ENCODE results near the gene PON3.

PON3 gene

DNA sequence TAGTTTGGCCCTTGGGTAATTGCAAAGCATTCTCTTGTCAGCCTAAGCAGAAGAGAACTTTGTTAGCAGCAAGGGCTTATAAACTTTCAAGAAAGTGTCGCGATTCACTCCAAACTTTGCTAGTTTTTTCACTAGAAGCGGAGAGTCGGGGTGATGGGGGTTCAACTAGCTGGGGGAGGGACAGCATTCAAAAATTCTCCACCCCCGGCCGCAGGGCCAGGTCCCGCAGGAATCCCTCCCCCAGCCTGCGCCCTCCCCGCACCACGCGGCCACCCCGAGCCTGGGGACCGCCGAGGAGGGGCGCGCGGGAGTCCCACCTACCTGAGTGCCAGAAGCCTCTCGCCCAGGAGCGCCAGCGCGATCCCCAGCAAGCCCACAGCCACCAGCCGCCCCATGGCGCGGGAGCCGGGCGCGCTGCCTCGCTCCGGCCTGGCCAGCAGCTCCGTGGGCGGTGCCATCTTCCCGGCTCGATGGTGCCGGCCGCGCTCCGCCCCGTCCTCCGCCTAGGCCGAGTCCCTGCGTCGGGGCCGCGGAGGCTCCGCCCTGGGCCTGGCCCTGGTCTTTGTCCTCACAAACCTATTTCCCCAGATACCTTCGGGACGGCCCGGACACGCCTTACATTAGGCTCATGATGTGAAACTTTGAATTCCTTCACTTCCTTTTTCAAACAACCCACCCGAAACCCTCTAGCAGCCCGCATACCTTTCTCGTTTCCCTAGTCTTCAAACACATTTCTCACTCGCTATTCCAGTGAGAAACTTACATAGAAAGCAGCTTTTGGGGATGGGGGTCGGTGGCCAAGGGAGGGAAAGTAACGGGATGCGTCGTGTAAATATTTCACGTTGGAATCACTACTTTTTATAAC is 38.6 kb upstream of the PON3 start, which contains the start of gene PON2:
Gene PON2, minus strand, starts transcription at position 472 of the 865 bp plus-strand sequence. Its CDS starts 77 bp downstream, at position 395.
- peak within 1 kb of the TSS; percentile 72 for H3K4me3 ChIP-seq (ENCODE audit: low read depth, low read length)
- peak within 1 kb of the TSS; percentile 83 for H3K27ac ChIP-seq (ENCODE audit: extremely low read depth, low read depth, low read length)
- H3K4me1 ChIP-seq (ENCODE audit: control insufficient read depth, insufficient read depth, low read length), result no peaks in the 10 kb centered on the region
- CTCF ChIA-PET, result interaction anchor here (0.5 to 1.6 kb wide), 5 partner anchors 42 to 702 kb away, joined by 3 to 4 read pairs (median 3); no protein-coding TSS in a partner anchor
- no peaks in the 10 kb centered on the region for H3K9me3 ChIP-seq (ENCODE audit: control insufficient read depth, insufficient read depth, low read depth, low read length)
- no peaks in the 10 kb centered on the region for H3K36me3 ChIP-seq (ENCODE audit: control insufficient read depth in 2 of 2, insufficient read depth in 1 of 2, low read length in 2 of 2)
- POLR2A ChIA-PET, result interaction anchor here (0.6 to 1.0 kb wide), 3 partner anchors 11 to 1715 kb away, joined by 3 read pairs; no protein-coding TSS in a partner anchor
- TF ChIP-seq KLF16 (tag by site-specific recombination; IDR thresholded peaks at IDR 0.05) (no peak), ZBTB21 (tag by site-specific recombination; IDR thresholded peaks at IDR 0.05) (no peak), RBAK (tag by site-specific recombination; IDR thresholded peaks at IDR 0.05) (no peak), SP2 (tag by site-specific recombination; IDR thresholded peaks at IDR 0.05) (peak; percentile 68), ZNF10 (tag by site-specific recombination; IDR thresholded peaks at IDR 0.05) (no peak), SP7 (tag by site-specific recombination; IDR thresholded peaks at IDR 0.05) (peak; percentile 21; the same call in 1 of the 2 replicates), ZNF837 (tag by site-specific recombination; IDR thresholded peaks at IDR 0.05) (no peak), ZNF19 (tag by site-specific recombination; IDR thresholded peaks at IDR 0.05; ENCODE audit: low read depth) (no peak), PRDM1 (tag by site-specific recombination; IDR thresholded peaks at IDR 0.05) (peak; percentile 57), ZSCAN16 (tag by site-specific recombination; IDR thresholded peaks at IDR 0.05) (0 out of 2 replicates have a peak, but pooled peaks have one; percentile 16), ZNF394 (tag by site-specific recombination; IDR thresholded peaks at IDR 0.05; ENCODE audit: borderline replicate concordance) (no peak), ZNF16 (tag by site-specific recombination; IDR thresholded peaks at IDR 0.05; ENCODE audit: low read depth) (no peak), ZNF311 (tag by site-specific recombination; IDR thresholded peaks at IDR 0.05; ENCODE audit: borderline replicate concordance) (no peak), ZNF510 (tag by site-specific recombination; IDR thresholded peaks at IDR 0.05; ENCODE audit: insufficient replicate concordance) (no peak), ZFHX2 (tag by site-specific recombination; conservative IDR thresholded peaks at IDR 0.05) (peak; percentile 88), ZBTB17 (tag by site-specific recombination; IDR thresholded peaks at IDR 0.05) (peak; percentile 68; the same call in 1 of the 2 replicates), ZNF138 (tag by site-specific recombination; IDR thresholded peaks at IDR 0.05; ENCODE audit: borderline replicate concordance) (no peak), ZNF114 (tag by site-specific recombination; IDR thresholded peaks at IDR 0.05) (no peak), HOXA7 (CRISPR knock-in tag; IDR thresholded peaks at IDR 0.05; ENCODE audit: borderline replicate concordance) (no peak), ZFP41 (tag by site-specific recombination; IDR thresholded peaks at IDR 0.05; ENCODE audit: borderline replicate concordance) (no peak), ZFP69B (tag by site-specific recombination; IDR thresholded peaks at IDR 0.05) (no peak), OSR2 (tag by site-specific recombination; IDR thresholded peaks at IDR 0.05) (no peak), ZSCAN30 (tag by site-specific recombination; IDR thresholded peaks at IDR 0.05) (peak; percentile 95), ZNF544 (tag by site-specific recombination; IDR thresholded peaks at IDR 0.05) (no peak), KLF10 (tag by site-specific recombination; IDR thresholded peaks at IDR 0.05) (0 out of 2 replicates have a peak, but pooled peaks have one; percentile 26), REPIN1 (tag by site-specific recombination; IDR thresholded peaks at IDR 0.05; ENCODE audit: low read depth) (no peak), ZNF202 (tag by site-specific recombination; IDR thresholded peaks at IDR 0.05; ENCODE audit: borderline replicate concordance) (no peak), ZNF350 (tag by site-specific recombination; IDR thresholded peaks at IDR 0.05) (no peak)
- TF ChIP-seq, protein P1, sequence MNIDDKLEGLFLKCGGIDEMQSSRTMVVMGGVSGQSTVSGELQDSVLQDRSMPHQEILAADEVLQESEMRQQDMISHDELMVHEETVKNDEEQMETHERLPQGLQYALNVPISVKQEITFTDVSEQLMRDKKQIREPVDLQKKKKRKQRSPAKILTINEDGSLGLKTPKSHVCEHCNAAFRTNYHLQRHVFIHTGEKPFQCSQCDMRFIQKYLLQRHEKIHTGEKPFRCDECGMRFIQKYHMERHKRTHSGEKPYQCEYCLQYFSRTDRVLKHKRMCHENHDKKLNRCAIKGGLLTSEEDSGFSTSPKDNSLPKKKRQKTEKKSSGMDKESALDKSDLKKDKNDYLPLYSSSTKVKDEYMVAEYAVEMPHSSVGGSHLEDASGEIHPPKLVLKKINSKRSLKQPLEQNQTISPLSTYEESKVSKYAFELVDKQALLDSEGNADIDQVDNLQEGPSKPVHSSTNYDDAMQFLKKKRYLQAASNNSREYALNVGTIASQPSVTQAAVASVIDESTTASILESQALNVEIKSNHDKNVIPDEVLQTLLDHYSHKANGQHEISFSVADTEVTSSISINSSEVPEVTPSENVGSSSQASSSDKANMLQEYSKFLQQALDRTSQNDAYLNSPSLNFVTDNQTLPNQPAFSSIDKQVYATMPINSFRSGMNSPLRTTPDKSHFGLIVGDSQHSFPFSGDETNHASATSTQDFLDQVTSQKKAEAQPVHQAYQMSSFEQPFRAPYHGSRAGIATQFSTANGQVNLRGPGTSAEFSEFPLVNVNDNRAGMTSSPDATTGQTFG (tag by site-specific recombination; IDR thresholded peaks at IDR 0.05; ENCODE audit: borderline replicate concordance), result no peak
- TF ChIP-seq, protein P2, sequence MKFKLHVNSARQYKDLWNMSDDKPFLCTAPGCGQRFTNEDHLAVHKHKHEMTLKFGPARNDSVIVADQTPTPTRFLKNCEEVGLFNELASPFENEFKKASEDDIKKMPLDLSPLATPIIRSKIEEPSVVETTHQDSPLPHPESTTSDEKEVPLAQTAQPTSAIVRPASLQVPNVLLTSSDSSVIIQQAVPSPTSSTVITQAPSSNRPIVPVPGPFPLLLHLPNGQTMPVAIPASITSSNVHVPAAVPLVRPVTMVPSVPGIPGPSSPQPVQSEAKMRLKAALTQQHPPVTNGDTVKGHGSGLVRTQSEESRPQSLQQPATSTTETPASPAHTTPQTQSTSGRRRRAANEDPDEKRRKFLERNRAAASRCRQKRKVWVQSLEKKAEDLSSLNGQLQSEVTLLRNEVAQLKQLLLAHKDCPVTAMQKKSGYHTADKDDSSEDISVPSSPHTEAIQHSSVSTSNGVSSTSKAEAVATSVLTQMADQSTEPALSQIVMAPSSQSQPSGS (tag by site-specific recombination; IDR thresholded peaks at IDR 0.05; ENCODE audit: low read depth), result no peak
- TF ChIP-seq, protein P3, sequence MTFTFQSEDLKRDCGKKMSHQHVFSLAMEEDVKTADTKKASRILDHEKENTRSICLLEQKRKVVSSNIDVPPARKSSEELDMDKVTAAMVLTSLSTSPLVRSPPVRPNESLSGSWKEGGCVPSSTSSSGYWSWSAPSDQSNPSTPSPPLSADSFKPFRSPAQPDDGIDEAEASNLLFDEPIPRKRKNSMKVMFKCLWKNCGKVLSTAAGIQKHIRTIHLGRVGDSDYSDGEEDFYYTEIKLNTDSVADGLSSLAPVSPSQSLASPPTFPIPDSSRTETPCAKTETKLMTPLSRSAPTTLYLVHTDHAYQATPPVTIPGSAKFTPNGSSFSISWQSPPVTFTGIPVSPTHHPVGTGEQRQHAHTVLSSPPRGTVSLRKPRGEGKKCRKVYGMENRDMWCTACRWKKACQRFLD (tag by site-specific recombination; IDR thresholded peaks at IDR 0.05), result no peak
- TF ChIP-seq, protein P4, sequence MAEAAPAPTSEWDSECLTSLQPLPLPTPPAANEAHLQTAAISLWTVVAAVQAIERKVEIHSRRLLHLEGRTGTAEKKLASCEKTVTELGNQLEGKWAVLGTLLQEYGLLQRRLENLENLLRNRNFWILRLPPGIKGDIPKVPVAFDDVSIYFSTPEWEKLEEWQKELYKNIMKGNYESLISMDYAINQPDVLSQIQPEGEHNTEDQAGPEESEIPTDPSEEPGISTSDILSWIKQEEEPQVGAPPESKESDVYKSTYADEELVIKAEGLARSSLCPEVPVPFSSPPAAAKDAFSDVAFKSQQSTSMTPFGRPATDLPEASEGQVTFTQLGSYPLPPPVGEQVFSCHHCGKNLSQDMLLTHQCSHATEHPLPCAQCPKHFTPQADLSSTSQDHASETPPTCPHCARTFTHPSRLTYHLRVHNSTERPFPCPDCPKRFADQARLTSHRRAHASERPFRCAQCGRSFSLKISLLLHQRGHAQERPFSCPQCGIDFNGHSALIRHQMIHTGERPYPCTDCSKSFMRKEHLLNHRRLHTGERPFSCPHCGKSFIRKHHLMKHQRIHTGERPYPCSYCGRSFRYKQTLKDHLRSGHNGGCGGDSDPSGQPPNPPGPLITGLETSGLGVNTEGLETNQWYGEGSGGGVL (tag by site-specific recombination; IDR thresholded peaks at IDR 0.05), result peak; percentile 75

All from HEK293 (cell line).